HepG2 (cell line): Measurements from ENCODE around the gene AKR1A1. TPM values are rescaled to one million over a fixed set of nuclear protein-coding genes. Genes with fewer than 3 reads are reported as not detected.
A peak's percentile ranks its signal among the peaks of the same experiment; 100 is the strongest.

ENCODE experiments used
- AHR ChIP-seq: IDR thresholded peaks from 2 replicates; pipeline ENCODE4 v1.6.1; 2018; ENCODE audit warnings: missing genetic modification reagents, missing compliant biosample characterization
- CBX5 ChIP-seq: sonication (generic); formaldehyde crosslinking; IDR thresholded peaks from 2 replicates; pipeline ENCODE4 v1.4.0; 2020; ENCODE audit warnings: missing genetic modification reagents, borderline replicate concordance
- CCAR2 ChIP-seq: fragments of 200-400 bp; formaldehyde crosslinking; optimal IDR thresholded peaks from 2 replicates; pipeline ENCODE3; 2018; ENCODE audit warnings: low read depth, mild to moderate bottlenecking, low read length, moderate library complexity
- DBP ChIP-seq: sonication (generic); formaldehyde crosslinking; IDR thresholded peaks from 2 replicates; pipeline ENCODE4 v1.4.0; 2020; ENCODE audit warnings: missing genetic modification reagents; ENCODE audit errors: not compliant biosample characterization
- EED ChIP-seq: sonication (generic); formaldehyde crosslinking; IDR thresholded peaks from 2 replicates; pipeline ENCODE4 v1.5.0; 2020; ENCODE audit warnings: mild to moderate bottlenecking, missing genetic modification reagents
- EP300 ChIP-seq, 3 experiments: sonication (generic) in 1 of 3; formaldehyde crosslinking in 1 of 3; IDR thresholded peaks; 2 replicates each; pipeline versions ENCODE4 v1.5.1 to v1.6.1; 2011 to 2020; ENCODE audit warnings: low read depth in 2 of 3, low read length in 2 of 3, borderline replicate concordance in 1 of 3, improper control_type of control experiment in 1 of 3, mild to moderate bottlenecking in 1 of 3, missing genetic modification reagents in 1 of 3, moderate library complexity in 1 of 3
- FOXA3 ChIP-seq: IDR thresholded peaks from 2 replicates; pipeline ENCODE4 v1.6.1; 2016; ENCODE audit warnings: missing genetic modification reagents, missing compliant biosample characterization
- HIVEP1 ChIP-seq: sonication (generic); formaldehyde crosslinking; IDR thresholded peaks from 2 replicates; pipeline ENCODE4 v1.4.0; 2020; ENCODE audit warnings: mild to moderate bottlenecking, missing genetic modification reagents
- NPAS2 ChIP-seq: sonication (generic); formaldehyde crosslinking; IDR thresholded peaks from 2 replicates; pipeline ENCODE4 v1.8.0; 2022; ENCODE audit warnings: mild to moderate bottlenecking, missing genetic modification reagents, borderline replicate concordance
- NR2F2 ChIP-seq: IDR thresholded peaks from 2 replicates; pipeline ENCODE4 v1.6.1; 2012; ENCODE audit warnings: low read depth, inconsistent platforms, borderline replicate concordance
- PITX1 ChIP-seq: sonication (generic); formaldehyde crosslinking; IDR thresholded peaks from 2 replicates; pipeline ENCODE4 v1.5.1; 2020; ENCODE audit warnings: mild to moderate bottlenecking, missing genetic modification reagents
- RCOR2 ChIP-seq: IDR thresholded peaks from 2 replicates; pipeline ENCODE4 v1.6.1; 2016; ENCODE audit warnings: missing biosample characterization, missing genetic modification reagents
- REPIN1 ChIP-seq: sonication (generic); formaldehyde crosslinking; IDR thresholded peaks from 2 replicates; pipeline ENCODE4 v1.8.0; 2022; ENCODE audit warnings: missing genetic modification reagents, low read depth, mild to moderate bottlenecking, borderline replicate concordance
- SCMH1 ChIP-seq: sonication (generic); formaldehyde crosslinking; IDR thresholded peaks from 2 replicates; pipeline ENCODE4 v1.9.0; 2021; ENCODE audit warnings: missing genetic modification reagents, mild to moderate bottlenecking, borderline replicate concordance
- SIX4 ChIP-seq: sonication (generic); formaldehyde crosslinking; IDR thresholded peaks from 2 replicates; pipeline ENCODE4 v1.4.0; 2020; ENCODE audit warnings: missing genetic modification reagents
- SMAD9 ChIP-seq: sonication (generic); formaldehyde crosslinking; IDR thresholded peaks from 2 replicates; pipeline ENCODE4 v1.5.1; 2020; ENCODE audit warnings: mild to moderate bottlenecking, missing genetic modification reagents
- ZBTB25 ChIP-seq: IDR thresholded peaks from 2 replicates; pipeline ENCODE4 v1.6.1; 2018; ENCODE audit warnings: missing genetic modification reagents
- ZNF335 ChIP-seq: sonication (generic); formaldehyde crosslinking; IDR thresholded peaks from 2 replicates; pipeline ENCODE4 v1.4.0; 2020; ENCODE audit warnings: missing genetic modification reagents
- ZNF484 ChIP-seq: sonication (generic); formaldehyde crosslinking; IDR thresholded peaks from 2 replicates; pipeline ENCODE4 v1.5.1; 2020; ENCODE audit warnings: mild to moderate bottlenecking, low read depth, missing genetic modification reagents, borderline replicate concordance
- ZSCAN9 ChIP-seq: IDR thresholded peaks from 2 replicates; pipeline ENCODE4 v1.6.1; 2016; ENCODE audit warnings: borderline replicate concordance
- polyA plus RNA-seq, 8 experiments: library from polyadenylated mRNA; depleted of rRNA in 3 of 8; stranded (reverse) in 7 of 8; unstranded in 1 of 8; fragments of >200 nt; fragmentation: Illumina TruSeq in 4 of 8; extraction: Trizol in 4 of 8; gene quantifications; 2 replicates each; pipeline versions ENCODE4 v1.2.1 to v1.2.3, GENCODE V29; 2011 to 2016; ENCODE audit warnings: low read depth in 4 of 8, missing spikeins in 1 of 8, mixed read lengths in 1 of 8; ENCODE audit not compliant: insufficient read depth in 1 of 8
- total RNA-seq, 5 experiments: library from RNA; depleted of rRNA; stranded (reverse); fragments of >200 nt; fragmentation: Illumina TruSeq; extraction: Trizol; gene quantifications; 2 replicates each; pipeline ENCODE4 v1.2.3, GENCODE V29; 2016; ENCODE audit warnings: low read depth in 1 of 5
- TF ChIP-seq, protein P1 (sequence below): sonication (generic); formaldehyde crosslinking; IDR thresholded peaks from 2 replicates; pipeline ENCODE4 v1.9.0; 2022; ENCODE audit warnings: missing genetic modification reagents, mild to moderate bottlenecking, borderline replicate concordance
- TF ChIP-seq, protein P2 (sequence below): sonication (generic); formaldehyde crosslinking; IDR thresholded peaks from 2 replicates; pipeline ENCODE4 v1.8.1; 2023; ENCODE audit warnings: missing genetic modification reagents, inconsistent platforms, borderline replicate concordance
- TF ChIP-seq, protein P3 (sequence below): sonication (generic); formaldehyde crosslinking; IDR thresholded peaks from 2 replicates; pipeline ENCODE4 v1.5.0; 2020; ENCODE audit warnings: mild to moderate bottlenecking, missing genetic modification reagents, borderline replicate concordance

AKR1A1 gene
- total and polyA plus RNA-seq, 2 of the 13 experiments (the other 11 are each of a cell fraction or from before 2014, with no cell fraction given) = 181 to 217 TPM

DNA sequence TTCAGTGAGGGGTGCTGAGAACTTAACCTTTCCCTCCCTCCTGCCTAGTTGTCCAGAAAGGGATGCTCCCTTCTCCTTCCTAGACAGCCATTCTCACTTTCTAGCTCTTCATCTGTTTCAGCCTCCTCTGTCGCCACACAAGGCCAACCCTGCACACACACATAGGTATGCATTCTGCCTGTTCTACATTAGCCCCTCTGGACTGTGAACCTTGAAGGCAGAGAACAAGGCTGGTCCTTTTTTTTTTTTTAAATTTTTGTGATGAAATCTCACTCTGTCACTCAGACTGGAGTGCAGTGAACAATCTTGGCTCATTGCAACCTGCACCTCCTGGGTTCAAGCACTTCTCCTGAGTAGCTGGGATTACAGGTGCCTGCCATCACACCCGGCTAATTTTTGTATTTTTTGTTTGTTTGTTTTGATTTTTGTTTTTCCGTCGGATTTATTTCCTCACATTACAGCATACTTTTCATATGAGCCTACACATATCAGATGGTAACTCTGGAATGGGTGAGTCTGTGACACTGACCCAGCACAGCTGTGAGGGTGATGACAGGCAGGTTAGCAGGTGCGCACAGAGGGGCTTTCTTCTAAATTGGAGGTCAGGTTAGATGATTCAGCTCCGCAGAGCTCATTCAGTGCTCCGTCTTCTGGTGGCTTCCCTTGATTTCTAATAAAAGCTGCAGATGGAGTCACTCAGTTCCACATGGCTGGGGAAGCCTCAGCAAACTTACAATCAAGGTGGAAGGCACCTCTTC is 4.9 kb upstream of the AKR1A1 start (continued):
- TF ChIP-seq, protein P1, sequence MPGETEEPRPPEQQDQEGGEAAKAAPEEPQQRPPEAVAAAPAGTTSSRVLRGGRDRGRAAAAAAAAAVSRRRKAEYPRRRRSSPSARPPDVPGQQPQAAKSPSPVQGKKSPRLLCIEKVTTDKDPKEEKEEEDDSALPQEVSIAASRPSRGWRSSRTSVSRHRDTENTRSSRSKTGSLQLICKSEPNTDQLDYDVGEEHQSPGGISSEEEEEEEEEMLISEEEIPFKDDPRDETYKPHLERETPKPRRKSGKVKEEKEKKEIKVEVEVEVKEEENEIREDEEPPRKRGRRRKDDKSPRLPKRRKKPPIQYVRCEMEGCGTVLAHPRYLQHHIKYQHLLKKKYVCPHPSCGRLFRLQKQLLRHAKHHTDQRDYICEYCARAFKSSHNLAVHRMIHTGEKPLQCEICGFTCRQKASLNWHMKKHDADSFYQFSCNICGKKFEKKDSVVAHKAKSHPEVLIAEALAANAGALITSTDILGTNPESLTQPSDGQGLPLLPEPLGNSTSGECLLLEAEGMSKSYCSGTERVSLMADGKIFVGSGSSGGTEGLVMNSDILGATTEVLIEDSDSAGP = no peak
- TF ChIP-seq SMAD9 (CRISPR knock-in tag) (no peak), RCOR2 (CRISPR knock-in tag) (no peak), CBX5 (CRISPR knock-in tag) (no peak), CCAR2 (no peak), HIVEP1 (CRISPR knock-in tag) (no peak), NR2F2 (0 out of 2 replicates have a peak, but pooled peaks have one; percentile 19), ZSCAN9 (CRISPR knock-in tag) (no peak), ZNF484 (no peak), EED (CRISPR knock-in tag) (no peak), DBP (CRISPR knock-in tag) (no peak), SCMH1 (no peak), EP300 (IDR thresholded peaks at IDR 0.05; ENCODE audit: low read depth in 2 of 2, low read length in 2 of 2) (peak in 1 of 2 experiments; percentile 60; a peak in 1 of 4 replicates), EP300 (CRISPR knock-in tag; IDR thresholded peaks at IDR 0.05; ENCODE audit: borderline replicate concordance) (no peak), SIX4 (CRISPR knock-in tag) (no peak), PITX1 (CRISPR knock-in tag) (no peak), AHR (CRISPR knock-in tag) (no peak), REPIN1 (CRISPR knock-in tag) (0 out of 2 replicates have a peak, but pooled peaks have one; percentile 31), ZBTB25 (CRISPR knock-in tag) (no peak), NPAS2 (CRISPR knock-in tag) (no peak), ZNF335 (CRISPR knock-in tag) (no peak), FOXA3 (CRISPR knock-in tag) (no peak; the same call in 1 of the 2 replicates)
- TF ChIP-seq, protein P2, sequence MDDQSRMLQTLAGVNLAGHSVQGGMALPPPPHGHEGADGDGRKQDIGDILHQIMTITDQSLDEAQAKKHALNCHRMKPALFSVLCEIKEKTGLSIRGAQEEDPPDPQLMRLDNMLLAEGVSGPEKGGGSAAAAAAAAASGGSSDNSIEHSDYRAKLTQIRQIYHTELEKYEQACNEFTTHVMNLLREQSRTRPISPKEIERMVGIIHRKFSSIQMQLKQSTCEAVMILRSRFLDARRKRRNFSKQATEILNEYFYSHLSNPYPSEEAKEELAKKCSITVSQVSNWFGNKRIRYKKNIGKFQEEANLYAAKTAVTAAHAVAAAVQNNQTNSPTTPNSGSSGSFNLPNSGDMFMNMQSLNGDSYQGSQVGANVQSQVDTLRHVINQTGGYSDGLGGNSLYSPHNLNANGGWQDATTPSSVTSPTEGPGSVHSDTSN (CRISPR knock-in tag) = no peak
- TF ChIP-seq, protein P3, sequence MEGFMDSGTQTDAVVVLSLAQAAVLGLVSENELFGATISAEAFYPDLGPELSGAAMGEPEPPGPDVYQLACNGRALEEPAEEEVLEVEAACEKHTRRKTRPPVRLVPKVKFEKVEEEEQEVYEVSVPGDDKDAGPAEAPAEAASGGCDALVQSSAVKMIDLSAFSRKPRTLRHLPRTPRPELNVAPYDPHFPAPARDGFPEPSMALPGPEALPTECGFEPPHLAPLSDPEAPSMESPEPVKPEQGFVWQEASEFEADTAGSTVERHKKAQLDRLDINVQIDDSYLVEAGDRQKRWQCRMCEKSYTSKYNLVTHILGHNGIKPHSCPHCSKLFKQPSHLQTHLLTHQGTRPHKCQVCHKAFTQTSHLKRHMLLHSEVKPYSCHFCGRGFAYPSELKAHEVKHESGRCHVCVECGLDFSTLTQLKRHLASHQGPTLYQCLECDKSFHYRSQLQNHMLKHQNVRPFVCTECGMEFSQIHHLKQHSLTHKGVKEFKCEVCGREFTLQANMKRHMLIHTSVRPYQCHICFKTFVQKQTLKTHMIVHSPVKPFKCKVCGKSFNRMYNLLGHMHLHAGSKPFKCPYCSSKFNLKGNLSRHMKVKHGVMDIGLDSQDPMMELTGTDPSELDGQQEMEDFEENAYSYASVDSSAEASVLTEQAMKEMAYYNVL (CRISPR knock-in tag) = no peak
